Suppressor macrophage treated with lipopolysaccharide for 1 hour (primary cell): ENCODE results near the gene CCDC186.
A peak's percentile ranks its signal among the peaks of the same experiment; 100 is the strongest.
"Not testable (repeated sequence)": the region's sequence is repeated elsewhere in the genome, so short reads cannot be mapped to it uniquely, and the experiment has no call there.

Experiments used
- DNase-seq, 3 donors: peaks; one replicate each; pipeline ENCODE4 v3.0.0-alpha.2; 2020 to 2022

Gene CCDC186

DNA sequence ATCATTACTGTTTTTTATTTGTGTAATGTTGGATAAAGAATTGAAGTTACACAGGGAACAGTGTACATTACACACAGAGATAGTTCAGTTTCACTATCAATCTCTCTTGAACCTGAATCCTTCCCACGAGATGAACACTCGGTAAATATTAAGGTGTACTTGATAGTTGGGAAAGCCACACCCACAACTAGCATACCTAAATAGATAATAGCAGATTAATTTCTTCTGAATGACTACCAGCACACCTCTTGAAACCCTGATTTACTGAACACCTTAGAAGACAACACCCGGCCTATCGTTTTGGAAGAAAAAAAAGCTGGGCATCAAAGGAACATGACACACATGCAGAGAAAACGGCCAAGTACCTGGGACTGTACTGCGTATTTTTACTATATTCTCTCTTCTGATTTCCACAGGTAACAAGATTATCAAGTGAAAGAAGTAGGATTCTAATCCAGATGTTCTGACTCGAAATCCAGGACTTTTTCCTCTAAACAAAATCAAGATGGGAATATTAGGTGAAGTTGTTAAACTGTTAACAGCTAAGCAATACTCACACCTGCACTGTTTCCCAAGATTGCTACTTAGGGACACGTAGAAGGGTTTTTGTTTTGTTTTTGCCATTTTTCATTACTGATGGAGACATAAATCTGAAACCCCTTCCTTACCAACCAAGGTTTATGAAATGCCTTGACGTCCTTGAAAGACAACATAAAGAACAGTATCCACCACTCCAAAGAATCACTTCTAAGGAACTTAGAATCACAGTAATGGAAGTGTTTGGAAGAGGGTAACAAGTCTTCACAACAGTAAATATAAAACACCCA, 1.0 kb downstream of the CCDC186 start:
- DNase-seq, result no peak

DNA sequence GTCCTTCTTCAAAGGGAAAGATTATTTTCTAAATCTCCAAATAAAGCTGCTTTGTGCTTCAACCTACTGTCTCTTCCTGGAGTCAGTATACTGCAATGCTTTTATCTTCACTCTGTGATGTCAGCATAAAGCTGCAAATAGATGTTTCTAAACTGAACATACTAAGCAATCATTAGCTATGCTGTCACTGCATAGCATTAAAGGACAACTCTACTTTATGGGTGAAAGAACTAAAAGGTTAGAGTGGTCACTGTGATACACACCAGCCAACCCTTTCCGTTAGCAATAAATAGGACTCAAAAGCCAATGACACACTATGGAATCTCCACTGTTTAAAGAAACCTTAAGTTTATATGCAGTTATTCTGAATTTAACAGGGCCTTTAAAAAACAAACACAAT, 1.8 kb downstream of the CCDC186 start:
- DNase-seq, result peak in 1 of 3 donors; percentile 13

DNA sequence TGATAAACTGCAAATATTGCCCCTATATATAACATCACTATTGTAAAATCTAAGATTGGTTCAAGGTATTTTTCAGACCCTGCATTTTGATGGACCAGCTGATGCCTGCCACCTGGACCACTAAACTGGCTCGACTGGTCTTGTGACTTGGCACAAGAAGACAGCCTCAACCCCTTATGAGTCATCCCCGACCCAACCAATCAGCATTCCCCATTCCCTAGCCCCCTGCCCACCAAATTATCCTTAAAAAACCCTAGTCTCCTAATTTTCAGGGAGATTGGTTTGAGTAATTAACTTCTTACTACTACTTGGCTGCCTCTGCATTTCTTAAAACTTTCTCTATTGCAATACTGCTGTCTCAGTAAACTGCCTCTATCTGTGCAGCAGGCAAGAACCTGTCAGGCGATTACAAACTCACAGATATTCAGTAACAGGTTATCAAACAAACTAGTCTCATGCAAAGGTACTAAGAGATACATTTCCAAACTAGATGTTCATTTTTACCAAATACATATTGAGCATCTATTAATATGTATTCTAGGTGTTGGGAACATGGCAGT, 5.5 kb downstream of the CCDC186 start:
- no peak for DNase-seq

DNA sequence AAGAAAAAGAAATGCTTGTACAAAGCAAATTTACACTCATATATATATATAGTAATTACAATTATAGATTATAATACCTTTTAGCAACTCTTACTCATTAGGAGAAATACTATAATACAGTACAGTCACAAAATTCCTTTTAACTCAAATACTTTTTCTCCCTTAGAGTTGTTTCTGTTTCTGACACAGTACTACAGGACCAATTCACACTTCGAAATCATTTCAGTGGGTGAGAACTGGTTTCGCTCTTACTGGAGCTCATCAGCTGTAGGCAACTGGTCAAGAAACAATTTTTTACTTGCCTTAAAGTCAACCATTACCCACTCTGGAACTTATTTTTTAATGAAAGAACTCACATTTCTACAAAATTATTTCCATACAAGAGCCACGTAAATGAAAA, 6.0 kb downstream of the CCDC186 start:
- DNase-seq, result no peak

DNA sequence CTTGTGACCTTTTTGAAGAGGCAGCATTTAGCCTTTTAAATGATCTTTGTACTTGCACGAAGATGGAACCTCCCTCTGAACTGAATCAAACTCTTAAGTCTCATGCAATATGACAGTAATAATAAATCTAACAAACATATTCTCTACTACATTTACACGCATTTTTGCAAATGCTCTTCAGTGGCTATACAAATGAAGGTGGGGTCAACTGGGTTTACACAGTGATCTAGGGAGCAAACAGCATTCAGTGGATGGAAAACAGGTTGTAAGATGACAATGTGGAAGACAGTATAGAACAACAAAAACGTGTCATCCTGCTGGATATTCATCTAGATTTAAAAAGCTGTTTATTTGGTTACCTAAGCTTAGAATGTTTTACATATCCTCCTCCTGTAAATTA, 7.5 kb downstream of the CCDC186 start:
- no peak for DNase-seq

DNA sequence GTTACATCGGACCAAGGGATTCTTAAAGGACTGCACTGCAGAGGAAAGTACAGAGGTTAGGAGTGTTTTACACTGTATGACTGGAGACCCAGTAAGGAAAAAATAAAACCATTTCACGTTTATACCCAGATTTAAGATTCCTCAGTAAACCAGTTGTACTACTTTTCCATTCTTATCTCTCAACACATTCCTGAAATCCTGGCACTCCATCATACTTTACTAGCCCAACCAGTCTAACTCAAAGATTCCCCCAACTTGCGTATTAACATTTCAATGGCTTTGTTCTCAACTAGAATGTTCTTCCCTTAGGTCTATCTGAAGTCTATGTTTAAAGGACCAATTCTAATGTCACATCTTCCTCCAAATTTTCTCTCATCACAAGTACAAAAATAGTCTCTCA, 8.0 kb downstream of the CCDC186 start:
- no peak for DNase-seq

DNA sequence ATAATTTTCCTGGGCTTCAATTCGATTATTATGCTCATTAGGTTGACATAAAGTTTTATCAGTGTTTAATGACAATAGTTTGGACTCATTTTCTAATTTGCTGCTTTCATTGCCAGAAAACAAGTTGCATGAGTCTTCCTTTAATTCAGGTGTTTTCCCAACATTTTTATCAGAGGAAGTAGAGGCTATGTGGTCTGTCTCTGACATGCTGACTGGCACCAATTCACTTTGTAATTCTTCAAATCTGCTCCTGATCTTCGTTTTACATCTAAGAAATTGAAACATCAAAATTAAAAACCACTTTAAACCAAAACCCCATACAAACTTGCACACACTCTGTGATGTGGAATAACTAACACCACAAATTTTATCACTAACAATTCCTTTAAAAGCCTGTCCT, 10.9 kb downstream of the CCDC186 start:
- DNase-seq, result no peak

DNA sequence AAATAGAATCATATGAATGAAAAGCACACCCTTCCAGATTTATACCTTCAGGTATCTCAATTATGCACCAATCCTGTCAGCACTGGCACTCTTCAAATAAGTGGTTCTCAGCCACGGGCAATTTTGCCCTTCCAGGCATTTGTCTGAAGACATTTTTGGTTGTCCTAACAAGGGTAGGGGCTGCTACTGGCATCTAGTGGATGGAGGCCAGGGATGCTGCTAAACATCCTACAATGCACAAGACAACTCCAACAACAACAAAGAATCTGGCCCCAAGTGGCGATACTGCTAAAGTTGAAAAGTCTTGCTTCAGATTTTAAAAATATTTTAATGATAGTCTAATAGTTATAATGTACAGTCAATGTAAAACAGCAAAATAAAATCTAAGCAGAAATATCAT, 16.1 kb downstream of the CCDC186 start:
- DNase-seq, result no peak

DNA sequence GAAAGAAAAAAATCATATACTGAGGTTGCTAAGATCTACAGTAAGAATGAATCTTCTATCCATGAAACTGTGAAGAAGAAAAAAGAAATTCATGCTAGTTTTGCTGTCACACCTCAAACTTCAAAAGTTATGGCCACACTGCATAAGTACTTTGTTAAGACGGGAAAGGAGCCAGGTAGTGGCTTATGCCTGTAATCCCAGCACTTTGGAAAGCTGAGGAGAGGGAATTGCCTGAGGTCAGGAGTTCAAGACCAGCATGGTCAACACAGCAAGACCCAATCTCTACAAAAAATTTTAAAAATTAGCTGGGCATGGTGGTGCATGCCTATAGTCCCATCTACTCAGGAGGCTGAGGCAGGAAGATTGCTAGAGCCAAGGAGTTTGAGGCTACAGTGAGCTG, 22.1 kb downstream of the CCDC186 start:
- DNase-seq, result no peak

DNA sequence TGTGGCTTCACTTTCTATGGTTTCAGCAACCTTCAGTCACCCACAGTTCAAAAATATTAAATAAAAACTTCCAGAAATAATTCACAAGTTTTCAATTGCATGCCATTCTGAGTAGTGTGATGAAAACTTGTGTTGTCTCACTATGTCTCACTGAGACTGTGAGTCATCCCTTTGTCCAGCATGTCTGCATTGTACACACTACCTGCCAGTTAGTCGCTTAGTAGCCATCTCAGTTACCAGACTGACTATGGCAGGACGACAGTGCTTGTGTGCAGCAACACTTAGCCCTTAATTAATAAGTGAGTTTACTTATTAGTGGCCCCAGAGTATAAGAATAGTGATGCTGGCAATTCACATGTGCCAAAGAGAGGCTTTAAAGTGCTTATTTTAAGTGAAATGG, 22.5 kb downstream of the CCDC186 start:
- DNase-seq, result peak in 1 of 3 donors; percentile 5

DNA sequence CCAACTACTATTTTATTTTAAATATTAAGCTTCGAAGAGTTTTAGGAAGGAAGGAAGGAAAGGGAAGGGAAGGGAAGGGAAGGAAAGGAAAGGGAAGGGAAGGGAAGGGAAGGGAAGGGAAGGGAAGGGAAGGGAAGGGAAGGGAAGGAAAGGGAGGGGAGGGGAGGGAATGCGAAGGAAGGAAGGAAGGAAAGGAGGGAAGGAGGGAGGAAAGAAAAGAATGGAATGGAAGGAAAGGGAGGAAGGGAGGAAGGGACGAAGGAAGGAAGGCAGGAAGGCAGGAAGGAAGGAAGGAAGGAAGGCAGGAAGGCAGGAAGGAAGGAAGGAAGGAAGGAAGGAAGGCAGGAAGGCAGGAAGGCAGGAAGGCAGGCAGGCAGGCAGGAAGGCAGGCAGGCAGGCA, 24.5 kb downstream of the CCDC186 start:
- DNase-seq, result not testable (repeated sequence)

DNA sequence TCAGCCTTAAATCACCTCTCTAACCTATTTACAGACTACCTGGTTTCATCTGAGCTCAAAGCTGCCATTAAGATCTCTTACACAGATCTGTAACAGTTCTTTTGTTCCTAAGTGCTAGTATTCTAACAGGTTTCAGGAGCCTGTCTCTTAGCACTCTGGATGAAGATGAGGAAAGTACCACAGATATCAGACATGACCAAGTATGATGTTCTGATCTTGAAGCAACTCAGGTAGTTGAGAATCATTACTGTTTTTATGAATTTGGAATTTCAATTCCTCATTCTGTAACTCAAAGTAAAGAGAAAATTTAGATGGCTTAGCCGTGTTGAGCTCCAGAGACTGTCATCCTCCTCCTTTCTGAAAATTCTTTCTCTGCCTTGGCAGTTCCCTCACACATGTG, 30.8 kb downstream of the CCDC186 start:
- no peak for DNase-seq

DNA sequence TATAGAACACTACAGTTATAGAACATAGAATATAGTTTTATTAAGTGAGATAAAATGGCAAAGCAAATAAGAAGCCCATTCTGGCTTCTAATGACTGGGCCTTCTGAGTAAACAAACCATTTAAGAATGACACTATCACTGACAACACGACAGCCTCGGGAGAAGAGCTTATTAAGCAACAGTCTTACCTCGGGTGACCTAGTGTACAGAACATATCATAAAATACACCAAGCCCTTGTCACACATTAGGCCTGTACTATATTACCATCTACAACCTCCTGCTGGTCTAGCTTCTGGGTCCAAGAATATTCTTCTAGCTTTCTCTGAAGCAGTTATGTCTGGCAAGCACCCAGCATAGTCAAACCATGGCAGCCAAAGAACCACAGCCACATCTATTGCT, 32.0 kb downstream of the CCDC186 start:
- DNase-seq, result no peak

DNA sequence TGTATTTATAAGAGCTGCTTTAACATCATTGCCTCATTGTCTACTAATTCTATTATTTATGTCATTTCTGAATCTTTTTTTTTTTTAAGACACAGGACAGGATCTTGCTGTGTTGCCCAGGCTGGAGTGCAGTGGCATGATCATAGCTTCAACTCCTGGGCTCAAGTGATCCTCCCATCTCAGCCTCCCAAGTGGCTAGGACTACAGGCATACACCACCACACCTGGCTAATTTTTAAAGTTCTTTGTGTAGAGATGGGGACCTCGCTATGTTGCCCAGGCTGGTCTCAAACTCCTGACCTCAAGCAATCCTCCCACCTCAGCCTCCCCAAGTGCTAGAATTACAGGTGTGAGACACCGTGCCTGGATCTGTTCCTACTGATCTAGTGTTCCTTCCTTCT, 33.2 kb downstream of the CCDC186 start:
- not testable (repeated sequence) for DNase-seq

DNA sequence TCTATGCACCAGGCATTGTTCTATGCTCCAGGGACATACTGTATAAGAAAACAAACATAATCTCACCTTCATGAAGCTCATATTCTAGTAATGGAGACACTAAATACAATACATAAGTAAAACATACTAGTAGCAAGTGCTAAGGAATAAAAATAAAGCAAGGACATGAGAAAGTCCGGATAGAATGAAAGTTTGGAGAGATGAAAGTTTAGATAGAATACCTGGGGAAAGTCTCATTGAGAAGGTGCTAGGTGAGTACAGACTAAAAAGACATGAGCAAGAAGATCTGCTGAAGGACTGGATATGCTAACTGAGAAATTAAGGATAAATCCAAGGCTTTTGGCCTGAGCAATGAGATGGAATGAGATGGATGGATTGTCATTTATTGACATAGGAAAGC, 34.0 kb downstream of the CCDC186 start:
- no peak for DNase-seq

DNA sequence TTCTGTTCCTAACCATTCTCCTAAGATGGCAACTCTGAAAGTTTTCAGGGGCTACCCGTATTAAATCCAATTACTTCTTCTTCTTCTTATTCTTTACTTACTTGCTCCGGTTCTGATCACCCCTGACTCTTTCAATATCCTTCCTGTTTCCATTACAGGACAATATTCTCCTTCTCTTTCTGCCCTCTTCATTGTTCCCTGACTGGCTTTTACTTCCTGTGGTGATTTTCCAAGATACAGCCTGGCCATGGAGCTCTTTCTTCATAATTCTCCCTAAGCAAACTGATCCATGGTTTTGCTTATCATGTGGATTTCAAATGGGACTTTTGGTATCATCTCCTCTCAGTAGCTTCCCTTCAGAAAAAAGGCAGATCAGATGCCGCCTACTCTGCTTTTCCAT, 35.4 kb downstream of the CCDC186 start:
- DNase-seq, result no peak

DNA sequence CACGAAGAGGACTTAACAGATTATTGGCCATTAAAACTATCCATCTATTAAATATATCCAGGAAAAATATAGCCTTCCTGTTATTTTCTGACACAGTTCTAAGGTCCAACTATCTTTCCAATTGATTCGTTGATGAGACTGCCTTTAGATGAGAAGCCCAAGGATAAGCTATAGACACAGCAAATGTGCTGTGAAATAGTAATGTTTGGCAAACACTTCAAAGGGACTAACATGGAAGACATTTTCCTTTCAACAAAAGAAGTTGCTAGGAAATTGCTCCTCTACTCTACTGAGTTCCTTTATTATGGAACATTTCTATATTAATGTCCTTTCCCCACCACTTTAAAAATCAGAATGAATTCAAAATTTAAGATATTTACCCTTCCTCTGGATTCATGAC, 38.5 kb downstream of the CCDC186 start:
- DNase-seq, result no peak

DNA sequence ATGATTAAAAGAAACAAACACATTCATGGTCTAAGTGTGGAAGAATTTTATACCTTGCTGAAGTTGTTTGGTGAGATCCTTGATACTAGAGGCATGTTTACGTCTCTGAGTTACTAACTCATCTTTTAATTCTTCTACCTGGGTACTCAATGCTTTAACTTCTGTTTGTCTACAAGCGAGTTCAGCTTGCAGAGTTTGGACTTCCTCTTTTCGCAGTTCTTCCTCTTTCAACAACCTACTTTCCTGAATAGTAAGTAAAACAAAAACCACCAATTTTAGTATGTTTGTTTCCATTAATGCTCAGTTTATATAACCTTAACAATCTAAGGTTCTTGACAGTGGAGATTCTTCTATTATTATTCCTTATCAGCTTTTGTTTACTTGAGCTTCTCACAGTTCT, 42.9 kb downstream of the CCDC186 start:
- peak; percentile 33 to 67 (median 59) for DNase-seq

DNA sequence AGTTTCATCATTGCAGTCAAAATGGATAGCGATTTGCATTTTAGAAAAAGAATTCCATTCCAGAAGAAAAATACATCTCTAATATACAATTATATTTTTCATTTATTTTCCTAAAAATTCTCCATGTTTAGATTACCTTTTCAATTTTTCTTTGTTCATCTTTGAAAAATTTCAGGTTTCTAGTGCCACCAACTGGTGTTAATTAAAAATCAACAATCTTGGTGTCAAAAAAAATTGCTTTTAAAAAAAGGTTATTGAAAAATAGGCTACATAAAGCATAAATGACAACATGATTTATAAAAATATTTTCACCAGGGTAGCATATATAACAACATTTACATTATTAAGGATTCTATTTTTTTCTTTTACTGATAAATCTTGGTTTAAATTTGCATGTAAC, 53.0 kb downstream of the CCDC186 start:
- DNase-seq, result no peak

DNA sequence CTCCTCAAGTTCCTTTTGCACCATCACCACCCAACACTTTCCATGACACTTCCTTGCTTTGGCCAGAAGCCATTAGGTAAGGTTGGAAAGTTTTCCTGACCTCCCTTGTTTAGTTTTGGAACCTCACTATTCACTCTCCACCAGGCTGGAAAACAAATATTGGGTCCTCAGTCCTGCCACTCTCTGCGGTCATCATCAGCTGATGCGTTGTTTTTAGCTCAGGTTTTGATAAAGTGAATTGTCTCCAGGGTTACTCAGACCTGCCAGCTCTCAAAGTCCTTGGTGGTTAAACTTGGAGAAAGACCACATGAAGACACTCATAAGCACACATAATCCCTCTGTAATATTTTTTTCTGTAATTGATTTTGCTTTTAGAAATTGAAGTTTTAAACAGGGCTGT, 55.5 kb downstream of the CCDC186 start:
- no peak for DNase-seq

DNA sequence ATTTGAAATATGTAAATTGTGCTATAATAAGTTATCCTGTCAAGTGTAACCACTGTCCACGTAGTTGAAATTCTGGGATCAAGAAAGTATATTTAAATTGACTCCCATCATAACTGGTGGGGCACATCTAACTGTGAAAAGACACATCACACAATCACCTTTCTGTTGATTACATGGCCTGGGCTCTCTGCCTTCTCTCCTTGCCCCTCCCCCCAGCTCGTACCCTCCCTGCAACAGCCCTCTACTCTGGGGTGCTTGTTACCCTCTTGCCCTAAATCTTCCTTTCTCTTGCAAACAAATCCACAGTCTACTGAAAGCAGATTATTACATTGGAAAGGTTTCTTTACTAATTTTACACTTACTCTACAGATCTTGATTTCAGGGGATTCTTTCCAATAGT, 56.3 kb downstream of the CCDC186 start:
- DNase-seq, result no peak

DNA sequence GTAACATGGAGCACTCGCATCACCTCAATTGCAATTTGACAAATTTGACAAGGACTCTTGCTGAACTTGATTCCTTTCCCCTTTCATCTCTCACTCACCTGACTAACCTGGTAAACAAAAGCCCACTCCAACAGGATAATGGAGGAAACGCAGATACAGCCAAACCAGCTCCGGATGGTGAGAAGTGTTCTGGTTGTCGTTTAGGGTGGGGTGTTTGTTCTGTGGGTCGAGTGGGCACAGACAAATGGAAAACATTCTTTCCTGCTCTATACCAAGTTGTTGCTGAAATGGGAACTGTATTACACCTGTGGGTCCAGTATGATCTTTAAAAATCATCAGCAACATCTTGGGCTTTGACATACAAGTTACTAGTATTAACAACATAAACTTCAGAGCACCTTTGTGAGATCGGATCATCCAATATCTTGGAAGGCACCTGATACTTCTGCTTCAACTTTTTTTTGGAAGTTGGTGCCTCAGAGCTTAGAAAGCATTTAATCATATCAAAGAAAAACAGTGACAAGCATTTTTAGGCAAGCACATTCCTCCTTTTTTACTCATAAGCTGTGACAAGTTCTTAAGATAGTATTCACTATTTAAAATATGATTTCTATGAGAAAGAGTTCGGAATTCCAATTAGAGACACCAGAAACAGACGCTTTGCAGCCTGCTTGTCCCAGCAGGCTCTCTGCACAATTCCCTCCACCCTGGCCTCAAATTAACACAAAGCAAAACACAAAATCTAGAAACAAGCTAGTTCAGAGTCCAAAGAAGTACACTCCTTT, 58.1 kb downstream of the CCDC186 start:
- DNase-seq, result no peak

DNA sequence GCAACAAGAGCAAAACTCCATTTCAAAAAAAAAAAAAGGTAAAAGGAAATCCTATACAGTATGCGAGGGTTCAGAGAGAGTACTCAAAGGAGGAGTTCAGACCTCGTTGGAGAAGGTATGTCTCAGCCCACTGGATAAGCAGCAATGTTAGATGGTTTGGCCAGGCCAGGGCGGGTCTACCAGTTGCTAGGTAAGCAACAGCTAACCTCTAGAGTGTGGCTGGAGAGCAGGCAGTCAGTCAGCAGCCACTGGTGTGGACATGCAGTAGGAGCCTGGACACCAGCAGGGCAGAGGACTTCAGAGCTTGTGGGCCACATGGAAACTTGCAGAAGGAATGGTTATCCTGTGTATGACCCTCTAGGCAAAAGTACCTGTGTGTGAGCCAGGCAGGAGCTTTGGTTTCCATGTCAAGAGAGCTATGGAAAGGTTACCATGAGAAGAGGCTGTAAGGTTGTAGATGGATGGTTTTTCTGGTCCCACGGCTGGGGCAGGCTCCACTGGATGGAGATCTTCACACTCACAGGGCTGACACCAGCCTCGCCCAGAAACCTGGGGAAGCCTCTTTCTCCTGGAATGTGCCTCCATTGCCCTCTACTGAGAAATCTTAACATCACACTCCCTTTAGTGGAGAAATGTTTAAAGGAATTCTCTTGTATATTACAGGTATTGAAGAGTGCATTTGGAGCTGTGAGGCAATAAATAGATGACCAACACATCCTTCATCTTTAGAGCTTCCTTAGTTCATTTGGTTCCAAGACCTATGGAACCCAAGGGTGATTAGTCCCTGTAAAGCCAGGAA, 63.6 kb downstream of the CCDC186 start:
- no peak for DNase-seq
